GM12872 (cell line): ENCODE data around the gene SCGB1D4.
A peak's percentile ranks its signal among the peaks of the same experiment; 100 is the strongest.

Source experiments
- TF ChIP-seq, protein P1 (sequence below): IDR thresholded peaks from 3 replicates; pipeline ENCODE4 v1.5.1; 2011; ENCODE audit warnings: low read depth, mild to moderate bottlenecking, low read length, moderate library complexity; ENCODE audit not compliant: insufficient read depth

The SCGB1D4 gene

DNA sequence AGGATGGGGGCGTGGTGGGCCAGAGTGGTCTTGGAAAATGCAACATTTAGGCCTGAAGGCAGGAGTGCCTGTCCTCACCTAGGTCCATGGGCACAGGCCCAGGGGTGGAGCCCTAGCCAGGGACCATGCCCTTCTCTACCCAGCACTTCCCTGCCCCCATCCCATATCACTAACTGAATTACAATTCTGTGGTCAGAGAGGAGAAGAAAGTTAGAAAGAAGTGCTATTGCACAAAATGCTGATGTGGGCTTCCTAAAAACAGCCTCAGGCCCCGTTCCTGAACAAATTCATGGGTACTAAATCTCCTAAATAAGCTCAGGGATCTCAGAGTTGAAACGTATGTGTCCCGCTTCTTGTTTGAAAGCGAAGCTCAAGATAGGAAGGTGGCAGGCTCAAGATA, 34.9 kb upstream of the SCGB1D4 start:
- TF ChIP-seq, protein P1, sequence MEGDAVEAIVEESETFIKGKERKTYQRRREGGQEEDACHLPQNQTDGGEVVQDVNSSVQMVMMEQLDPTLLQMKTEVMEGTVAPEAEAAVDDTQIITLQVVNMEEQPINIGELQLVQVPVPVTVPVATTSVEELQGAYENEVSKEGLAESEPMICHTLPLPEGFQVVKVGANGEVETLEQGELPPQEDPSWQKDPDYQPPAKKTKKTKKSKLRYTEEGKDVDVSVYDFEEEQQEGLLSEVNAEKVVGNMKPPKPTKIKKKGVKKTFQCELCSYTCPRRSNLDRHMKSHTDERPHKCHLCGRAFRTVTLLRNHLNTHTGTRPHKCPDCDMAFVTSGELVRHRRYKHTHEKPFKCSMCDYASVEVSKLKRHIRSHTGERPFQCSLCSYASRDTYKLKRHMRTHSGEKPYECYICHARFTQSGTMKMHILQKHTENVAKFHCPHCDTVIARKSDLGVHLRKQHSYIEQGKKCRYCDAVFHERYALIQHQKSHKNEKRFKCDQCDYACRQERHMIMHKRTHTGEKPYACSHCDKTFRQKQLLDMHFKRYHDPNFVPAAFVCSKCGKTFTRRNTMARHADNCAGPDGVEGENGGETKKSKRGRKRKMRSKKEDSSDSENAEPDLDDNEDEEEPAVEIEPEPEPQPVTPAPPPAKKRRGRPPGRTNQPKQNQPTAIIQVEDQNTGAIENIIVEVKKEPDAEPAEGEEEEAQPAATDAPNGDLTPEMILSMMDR = no peak

DNA sequence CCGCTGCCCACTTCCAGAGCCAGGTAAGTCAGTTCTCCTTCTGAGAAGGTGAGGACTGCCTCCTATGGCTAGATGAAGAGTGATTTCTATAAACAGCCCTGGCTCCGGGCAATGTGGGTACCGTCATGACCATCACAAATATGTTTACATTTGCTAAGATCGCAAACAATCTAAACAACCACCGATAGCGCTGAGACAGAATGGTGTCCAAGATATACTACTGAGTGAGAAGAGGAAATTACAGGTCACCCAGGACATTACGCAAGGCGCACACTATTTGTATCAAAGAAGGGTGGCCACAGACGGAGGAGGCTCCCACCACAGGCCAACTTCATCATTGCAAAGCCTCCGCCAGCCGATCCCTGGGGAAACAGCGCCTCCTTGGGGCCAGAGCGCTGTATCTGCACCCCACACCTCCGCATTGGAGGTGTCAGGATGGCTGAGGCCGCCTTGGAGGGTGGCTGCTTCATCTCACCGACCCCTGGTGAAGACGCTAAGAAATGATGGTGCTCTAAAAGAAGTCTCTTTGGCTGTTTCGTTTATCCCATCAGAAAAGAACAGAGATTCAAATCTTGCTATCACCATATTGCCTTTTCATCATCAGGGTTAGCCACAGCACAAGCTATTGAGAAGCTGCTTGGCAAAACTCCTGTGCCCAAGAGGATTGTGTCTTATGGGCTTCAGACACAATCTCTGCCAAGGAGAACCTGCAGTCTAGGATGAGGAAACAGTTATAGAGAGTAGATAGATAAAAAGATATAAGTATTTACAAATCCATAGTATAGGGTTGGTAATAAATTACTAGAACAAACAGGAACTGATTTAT, 26.1 kb upstream of the SCGB1D4 start:
- TF ChIP-seq, protein P1 = peak; percentile 96

- TF ChIP-seq, protein P1 = no peak
Observed at GRCh38 chr11:62322524-62322923, 23.6 kb upstream of the SCGB1D4 start.

- TF ChIP-seq, protein P1 = no peak
Observed at GRCh38 chr11:62315431-62315830, 16.6 kb upstream of the SCGB1D4 start.

GRCh38 chr11:62309991-62310390, 11.1 kb upstream of the SCGB1D4 start:
- TF ChIP-seq, protein P1 = no peak

DNA sequence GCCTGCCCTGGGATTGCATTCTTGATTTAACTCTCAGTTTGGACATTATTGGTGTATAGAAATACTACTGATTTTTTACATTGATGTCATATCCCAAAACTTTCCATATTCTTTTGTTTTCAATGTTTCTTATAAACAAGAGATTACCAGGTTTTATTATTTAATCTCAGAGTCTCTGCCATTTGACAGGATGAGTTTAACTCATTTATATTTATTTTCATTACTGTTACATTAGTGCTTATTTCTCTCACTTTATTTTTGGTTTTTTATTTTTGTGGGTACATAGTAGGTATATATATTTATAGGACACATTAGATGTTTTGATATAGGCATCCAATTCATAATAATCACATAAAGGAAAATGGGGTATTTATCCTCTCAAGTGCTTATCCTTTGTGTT, 9.1 kb upstream of the SCGB1D4 start:
- TF ChIP-seq, protein P1 = no peak

GRCh38 chr11:62306227-62306626, 7.4 kb upstream of the SCGB1D4 start:
- TF ChIP-seq, protein P1 = no peak

GRCh38 chr11:62295504-62295903, 3.4 kb downstream of the SCGB1D4 start:
- TF ChIP-seq, protein P1 = no peak
